ENCODE measurements around the gene FRMPD1. TPM values are rescaled to one million over a fixed set of nuclear protein-coding genes. Genes with fewer than 3 reads are reported as not detected.
A peak's percentile ranks its signal among the peaks of the same experiment; 100 is the strongest.
"Not testable (repeated sequence)": the region's sequence is repeated elsewhere in the genome, so short reads cannot be mapped to it uniquely, and the experiment has no call there.

Gene FRMPD1, protein sequence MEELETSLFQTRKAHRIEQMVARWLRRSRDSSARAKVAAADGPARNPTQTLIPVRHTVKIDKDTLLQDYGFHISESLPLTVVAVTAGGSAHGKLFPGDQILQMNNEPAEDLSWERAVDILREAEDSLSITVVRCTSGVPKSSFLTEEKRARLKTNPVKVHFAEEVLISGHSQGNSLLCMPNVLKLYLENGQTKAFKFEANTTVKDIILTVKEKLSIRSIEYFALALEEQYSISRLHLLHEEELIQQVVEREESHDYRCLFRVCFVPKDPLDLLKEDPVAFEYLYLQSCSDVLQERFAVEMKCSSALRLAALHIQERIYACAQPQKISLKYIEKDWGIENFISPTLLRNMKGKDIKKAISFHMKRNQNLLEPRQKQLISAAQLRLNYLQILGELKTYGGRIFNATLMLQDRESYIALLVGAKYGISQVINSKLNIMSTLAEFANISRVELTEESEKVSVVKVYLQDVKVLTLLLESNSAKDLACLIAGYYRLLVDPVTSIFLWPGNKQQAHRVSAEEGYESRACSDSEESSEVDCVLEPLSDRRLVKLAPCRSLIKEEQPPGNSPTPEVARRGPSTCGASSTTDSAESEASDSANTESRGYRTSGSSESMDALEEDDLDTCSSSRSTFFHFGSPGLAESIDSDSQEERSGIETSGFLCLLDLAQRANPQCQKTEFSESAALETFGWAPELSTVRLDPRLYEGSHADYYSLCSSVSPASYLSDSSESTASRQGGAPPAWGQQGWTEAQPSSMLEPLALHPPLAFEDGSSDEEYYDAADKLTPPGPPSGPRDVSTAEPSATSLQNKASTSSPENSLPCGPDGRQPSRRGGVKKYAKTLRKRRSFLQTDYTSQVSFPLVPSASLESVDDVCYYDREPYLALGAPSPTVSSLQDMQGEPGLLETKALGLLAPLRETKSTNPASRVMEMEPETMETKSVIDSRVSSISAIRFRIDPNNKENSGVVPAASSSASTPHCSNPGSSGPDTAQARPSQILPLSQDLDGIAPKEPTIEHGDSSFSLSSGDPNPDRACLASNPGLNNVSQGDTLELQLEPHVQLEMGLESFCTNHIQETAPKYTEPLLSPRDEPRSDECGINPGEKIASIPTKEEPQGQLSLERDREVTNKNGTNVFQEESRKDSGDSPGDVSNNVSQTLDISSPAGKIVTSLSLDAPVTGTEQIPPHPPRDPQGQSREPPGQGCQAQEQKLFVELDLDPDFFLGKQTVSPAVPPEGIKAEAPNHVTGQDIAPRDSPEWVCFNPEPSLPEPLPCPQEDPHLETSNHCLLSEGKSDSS (N-terminal part only)
- total RNA-seq = under 1 TPM in 1 of 2 donors, not detected in 1; 0.06 TPM
- long read RNA-seq = 0 reads

DNA sequence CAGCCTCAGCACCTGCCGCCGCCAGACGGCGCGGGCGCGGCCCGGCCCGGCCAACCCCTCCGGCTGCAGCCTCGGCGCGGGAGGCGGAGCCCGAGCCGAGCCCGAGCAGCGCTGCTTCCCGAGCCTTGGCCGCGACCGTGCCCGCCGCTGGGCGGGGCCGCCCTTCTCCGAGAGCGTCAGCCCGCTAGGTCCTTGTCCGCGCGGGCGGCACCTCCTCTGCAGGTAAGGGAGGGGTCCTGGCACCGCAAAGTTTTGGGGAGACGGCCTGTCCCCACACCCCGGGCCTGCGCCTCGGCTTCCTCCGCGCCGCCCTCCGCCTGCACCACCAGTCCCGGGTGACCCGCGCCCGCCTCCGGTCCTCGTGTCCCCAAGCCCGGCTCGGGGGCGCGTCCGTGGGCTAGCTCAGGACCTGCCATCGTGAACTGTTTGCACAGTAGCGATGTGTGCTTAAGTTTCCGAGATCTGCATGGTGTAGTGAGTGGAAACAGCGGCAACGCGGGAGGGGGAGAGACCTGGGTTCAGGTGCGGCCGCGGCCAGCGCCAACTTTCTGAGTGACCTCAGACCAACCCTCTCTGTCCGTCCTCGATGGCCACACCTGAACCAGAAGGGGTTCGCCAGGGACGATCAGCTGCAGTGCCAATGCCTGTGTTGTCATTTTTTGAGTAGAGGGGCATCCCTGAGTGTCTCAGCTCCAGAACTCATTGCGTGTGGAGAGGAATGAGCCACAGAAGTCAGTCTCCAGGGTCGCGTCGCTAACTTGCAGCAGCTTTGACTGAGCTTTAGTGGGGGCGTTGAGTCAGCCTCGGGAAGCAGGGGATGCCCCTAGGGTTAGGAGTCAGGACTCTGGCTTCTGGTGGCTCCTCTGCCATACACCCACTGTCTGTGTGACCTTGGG is at the start of gene FRMPD1:
Gene FRMPD1 (plus strand): TSS at position 82 of the 896 bp plus-strand sequence. CDS start 41,688 bp downstream, outside the sequence.
- peak; percentile 100 for ATAC-seq
- intact Hi-C loops (cut with DNase I, micrococcal nuclease) = no loop called here
- DNase-seq = peak; percentile 61 to 81

DNA sequence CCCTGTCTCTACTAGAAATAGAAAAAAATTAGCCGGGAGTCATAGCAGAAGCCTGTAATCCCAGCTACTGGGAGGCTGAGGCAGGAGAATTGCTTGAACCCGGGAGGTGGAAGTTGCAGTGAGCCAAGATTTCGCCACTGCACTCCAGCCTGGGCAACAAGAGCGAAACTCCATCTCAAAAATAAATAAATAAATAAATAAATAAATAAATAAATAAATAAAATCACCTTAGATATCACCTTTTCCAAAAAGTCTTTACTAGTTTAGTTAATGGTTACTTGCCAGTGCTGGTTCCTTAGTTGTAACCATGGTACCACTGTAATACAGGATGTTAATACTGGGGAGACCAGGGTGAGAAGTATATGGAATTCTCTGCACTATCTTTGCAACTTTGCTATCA is 48.7 kb upstream of the FRMPD1 start:
- DNase-seq; ATAC-seq; intact Hi-C loops (cut with DNase I, micrococcal nuclease): not testable (repeated sequence)

DNA sequence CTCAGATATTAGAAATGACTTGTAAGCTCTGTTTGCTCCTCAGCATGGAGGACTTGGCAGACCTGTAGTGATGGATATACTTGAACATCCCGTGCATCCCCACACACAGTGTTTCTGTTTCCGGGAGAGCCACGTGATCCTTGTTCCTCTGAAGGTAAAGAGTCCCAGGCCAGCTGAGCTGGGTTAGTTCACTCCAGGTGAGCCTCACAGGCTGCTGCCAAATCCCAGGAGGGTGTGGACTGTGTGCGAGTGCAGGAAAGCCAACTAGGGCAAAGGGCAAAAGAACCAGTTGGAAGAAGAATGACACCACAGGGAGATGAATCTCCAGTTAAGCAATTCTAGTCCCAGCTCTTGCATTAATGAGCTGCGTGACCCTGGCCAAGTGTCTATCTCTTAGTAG is 47.9 kb upstream of the FRMPD1 start:
- DNase-seq = peak; percentile 81 to 92
- ATAC-seq = peak; percentile 100
- intact Hi-C loops (cut with DNase I, micrococcal nuclease) = no loop called here

DNA sequence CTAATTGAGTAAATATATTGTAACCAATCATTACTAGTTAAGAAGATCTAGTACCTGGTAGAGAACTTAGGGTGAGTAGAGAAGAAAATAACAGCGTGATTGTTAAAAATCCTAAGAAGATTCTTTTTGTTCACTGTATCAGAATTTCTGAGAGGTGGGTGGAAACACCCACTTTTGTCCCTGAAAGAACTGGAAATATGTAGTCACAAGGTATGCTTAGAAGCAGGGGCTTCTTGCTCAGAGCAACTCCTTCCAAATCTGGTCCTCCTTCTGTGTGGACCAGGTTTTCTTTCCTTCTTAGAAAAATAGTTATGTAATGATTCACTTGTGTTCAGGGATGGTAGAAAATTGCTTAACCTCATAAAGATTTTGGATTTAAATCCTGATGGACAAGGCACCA is 46.5 kb upstream of the FRMPD1 start:
- DNase-seq = no peak
- ATAC-seq = no peak
- intact Hi-C loops (cut with DNase I, micrococcal nuclease) = no loop called here

DNA sequence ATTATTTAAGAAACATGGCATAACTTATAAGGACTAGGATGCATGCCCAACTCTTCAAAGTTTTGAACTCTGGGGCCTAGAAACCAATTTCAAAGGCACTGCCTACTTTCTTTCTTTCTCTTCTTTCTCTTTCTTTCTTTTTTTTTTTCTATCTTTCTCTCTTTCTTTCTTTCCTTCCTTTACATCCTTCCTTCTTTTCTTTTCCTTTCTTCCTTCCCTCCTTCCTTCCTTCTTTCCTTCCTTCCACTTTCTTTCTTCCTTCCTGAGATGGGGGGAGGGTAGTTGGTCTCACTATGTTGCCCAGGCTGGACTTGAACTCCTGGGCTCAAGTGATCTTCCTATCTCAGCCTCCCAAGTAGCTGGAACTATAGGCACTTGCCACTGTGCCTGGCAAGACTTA is 42.5 kb upstream of the FRMPD1 start:
- DNase-seq (no peak), ATAC-seq (no peak)
- intact Hi-C loops (cut with DNase I, micrococcal nuclease) = no loop called here

DNA sequence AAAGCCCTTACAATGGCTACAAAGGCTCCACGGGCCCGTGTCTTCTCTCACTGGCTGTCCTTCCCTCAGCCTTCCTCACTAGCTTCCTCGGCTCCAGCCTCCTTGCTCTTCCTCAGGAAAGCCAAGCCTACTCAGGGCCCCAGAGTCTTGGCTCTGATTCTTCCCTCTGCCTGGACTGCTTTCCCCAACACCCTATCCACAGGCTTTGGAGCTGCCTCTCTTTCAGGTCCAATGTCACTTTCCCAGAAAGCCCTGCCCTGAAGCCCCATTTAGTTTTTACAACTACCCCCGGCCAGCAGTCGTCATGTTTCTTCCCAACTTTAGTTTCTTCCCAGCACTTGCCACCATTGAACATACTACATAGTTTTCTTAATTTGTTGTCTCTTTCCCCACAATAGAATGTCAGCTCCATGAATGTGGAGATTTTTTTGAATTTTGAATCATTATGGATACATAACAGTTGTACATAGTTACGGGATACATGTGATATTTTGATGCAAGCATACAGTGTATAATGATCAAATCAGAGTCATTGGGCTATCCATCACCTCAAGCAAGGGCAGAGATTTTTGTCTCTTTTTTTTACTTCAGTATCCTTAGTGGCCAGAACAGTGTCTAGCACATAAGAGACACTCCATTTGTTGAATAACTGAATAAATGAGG is 40.9 kb upstream of the FRMPD1 start:
- intact Hi-C loops (cut with DNase I, micrococcal nuclease) = no loop called here
- DNase-seq = no peak
- no peak for ATAC-seq

DNA sequence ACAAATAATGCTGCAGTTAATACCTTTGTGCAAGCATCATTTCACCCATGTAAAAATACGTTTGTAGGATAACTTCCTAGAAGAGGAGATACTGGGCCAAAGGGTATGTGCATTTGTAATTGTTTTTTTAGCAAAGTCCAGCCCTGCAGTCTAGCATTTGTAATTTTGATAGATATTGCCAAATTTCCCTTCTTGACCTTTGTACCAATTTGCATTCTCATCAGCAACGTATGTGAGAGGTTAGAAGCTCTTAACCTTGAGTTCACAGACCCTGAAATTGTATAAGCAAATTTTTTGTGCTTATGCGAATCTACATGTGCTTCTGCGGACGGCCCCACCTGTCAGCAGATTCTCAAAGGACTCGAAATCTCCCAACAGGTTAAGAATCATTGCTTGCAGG is 39.7 kb upstream of the FRMPD1 start:
- ATAC-seq (no peak), DNase-seq (no peak)
- intact Hi-C loops (cut with DNase I, micrococcal nuclease) = no loop called here

DNA sequence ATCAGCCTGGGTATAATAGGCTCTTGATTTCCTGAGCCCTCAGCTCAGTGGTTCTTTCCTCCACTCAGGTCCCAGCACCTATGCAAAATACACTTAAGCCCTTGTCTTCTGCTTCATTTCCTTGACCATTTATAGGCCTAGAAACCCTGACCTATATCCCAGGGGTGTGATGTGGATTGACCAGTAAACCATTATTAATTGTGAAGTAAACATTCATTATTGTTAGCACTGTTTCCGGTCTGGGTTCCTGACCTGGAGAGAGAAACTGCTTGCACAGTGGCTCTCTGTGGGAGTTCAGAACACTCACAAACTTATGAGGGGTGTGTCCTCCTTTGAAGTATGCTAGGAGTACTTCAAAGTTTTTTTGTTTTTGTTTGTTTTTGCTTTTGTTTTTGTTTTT is 38.8 kb upstream of the FRMPD1 start:
- intact Hi-C loops (cut with DNase I, micrococcal nuclease) = no loop called here
- ATAC-seq = no peak

DNA sequence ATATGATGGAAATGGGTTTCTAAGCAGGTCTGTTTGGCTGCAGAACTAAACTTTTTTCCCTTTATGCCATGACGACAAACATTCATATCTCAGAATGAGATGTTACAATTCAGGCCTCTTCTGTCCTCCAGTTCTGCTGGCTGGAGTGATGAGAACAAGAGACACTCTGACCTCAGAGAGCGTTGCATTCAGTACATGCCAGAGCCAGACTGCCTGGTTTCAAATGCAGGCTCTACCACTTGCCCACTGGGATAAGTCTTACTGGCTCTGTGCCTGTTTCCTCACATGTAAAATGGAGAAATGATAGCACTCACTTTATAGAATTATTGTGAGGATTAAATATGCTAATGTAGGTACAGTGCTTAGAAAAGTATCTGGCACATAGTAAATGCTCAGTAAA is 33.6 kb upstream of the FRMPD1 start:
- intact Hi-C loops (cut with DNase I, micrococcal nuclease) = no loop called here
- ATAC-seq (no peak), DNase-seq (no peak)

More for the DNA sequence above, 38.8 kb upstream of the FRMPD1 start:
- no peak for DNase-seq

DNA sequence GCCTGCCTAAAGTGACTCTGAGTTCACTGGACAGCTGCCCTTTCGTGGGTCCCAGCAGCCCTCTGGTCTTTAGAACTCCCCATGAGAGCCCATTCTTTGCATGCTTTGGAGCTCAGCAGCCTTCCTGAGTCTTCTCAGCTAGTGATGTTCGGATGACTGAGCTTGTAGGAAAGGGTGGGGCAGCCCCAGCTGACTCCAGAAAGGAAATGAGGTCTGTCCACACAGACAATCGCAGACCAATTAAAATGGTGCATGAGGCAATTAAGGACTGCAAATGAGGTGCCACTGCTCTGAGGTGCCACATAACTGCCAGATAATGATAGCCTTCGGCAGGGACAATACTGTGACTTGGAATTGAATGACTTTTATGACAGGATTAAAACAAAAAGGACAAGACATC is 32.9 kb upstream of the FRMPD1 start:
- intact Hi-C loops (cut with DNase I, micrococcal nuclease) = no loop called here

DNA sequence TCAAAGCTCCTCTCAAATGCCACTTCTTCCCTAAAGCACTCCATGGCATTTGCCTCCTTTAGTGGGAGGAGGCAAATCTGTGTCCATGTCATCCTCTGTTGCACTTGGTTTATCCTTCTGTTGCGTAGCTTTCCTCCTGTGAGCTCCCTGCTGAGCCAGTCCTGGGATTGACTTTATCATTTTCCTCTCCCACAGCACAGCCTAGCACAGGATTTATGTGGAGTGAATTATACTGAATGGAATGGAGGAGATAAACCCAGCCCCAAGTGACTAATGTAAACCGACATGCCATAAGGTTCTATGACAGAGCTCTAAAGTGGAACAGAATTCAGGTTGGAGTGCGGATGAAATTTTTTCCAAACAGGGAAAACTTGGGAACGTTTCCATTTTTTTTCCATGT is 31.9 kb upstream of the FRMPD1 start:
- no peak for DNase-seq
- intact Hi-C loops (cut with DNase I, micrococcal nuclease) = no loop called here
- ATAC-seq = no peak

More for the DNA sequence above, 32.9 kb upstream of the FRMPD1 start:
- ATAC-seq (peak; percentile 68), DNase-seq (no peak)

DNA sequence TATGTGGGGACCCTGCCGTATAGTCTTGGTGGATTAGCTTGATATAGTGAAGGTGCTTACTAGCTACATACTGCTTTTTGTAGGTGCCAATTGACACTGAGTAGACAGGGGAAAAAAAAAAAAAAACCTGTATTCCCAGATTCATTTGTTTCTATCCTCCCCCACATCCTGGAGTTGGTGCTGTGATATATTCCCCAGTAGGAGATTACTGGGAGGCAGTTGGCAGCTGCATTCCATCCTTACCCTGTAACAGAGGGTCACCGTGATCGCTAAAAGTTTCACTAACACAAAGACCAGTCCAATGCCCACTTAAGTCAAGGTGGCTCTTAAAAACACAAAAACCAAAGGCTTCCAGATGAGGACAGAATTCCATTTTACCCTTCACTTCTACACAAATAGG is 30.9 kb upstream of the FRMPD1 start:
- ATAC-seq = no peak
- intact Hi-C loops (cut with DNase I, micrococcal nuclease) = no loop called here
- no peak for DNase-seq

DNA sequence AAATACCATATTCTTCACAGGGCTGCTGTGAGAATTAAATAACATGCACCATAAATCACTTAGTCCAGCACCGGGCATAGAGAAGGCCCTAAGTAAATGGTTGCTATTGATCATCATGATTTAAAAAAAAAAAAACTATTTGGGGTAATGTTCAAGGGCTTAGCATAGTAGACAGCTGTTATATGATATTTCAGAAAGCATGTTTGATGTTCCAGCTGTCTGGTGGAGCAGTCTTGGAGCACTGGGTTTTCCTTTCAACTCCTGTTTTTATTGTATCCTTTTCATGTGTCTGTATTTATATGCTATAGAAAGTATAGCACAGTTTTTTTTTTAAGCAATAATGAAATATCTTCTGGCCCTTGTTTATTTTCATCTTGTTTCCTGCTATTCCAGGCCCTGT is 30.4 kb upstream of the FRMPD1 start:
- intact Hi-C loops (cut with DNase I, micrococcal nuclease) = no loop called here
- DNase-seq = no peak
- no peak for ATAC-seq

DNA sequence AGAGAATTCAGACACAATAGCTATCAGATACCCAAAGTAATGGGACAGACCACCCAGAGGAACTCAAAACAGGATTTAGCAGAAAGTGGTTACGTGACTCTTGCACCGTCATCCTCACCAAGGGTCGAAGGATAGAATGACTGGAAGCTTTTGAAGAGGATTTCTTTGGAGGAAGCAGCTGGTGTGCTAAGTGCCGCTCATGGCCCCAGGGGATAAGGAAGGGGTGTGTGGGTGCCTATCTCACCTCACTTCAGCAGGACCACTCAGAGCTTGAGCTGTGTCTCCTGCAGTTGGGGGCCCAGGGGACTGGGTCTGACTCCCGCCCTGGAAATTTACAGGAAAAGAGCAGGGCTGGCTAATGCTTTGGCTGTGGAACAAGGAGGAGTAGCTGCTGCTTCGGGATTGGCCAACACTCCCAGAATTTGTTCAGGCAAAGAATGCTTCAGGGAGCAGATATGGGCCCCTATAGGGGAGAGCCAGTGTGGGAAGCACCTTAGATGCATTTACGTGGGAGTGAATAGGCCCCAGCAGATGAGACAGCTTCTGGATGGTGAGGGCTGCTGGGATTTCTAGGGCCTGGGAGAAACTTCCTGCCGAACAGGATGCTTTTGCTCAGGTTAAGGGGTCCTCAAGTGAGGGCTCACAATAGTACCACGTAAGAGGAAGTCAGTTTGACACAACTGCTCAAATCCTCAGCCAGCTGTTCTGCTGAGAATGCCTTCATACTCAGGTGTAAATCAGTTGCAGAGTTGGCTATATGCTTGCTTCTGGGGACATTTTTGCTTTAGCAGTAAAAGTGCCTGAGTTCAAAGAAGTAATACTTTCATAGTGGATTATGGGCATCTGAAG is 29.3 kb upstream of the FRMPD1 start:
- ATAC-seq (no peak), DNase-seq (no peak)
- intact Hi-C loops (cut with DNase I, micrococcal nuclease) = no loop called here

DNA sequence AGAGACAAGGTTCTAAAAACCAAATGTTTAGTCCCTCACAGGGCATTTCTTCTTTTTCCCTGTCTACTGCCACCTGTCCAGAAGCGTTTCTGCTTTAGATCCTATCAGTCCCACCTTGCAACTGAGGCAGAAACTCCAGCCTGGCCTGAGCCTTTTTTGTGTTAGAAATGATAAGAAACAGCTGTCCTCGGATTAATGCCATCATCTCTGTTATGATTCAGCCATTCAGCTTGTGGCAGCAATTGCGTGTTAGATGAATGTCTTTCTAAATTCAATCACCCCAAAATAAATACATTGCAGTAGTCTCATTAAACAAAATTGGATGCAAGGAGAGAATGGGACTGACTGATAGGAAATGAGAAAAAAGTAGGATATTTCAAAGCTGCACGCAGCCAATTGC is 28.3 kb upstream of the FRMPD1 start:
- ATAC-seq = no peak
- DNase-seq = no peak
- intact Hi-C loops (cut with DNase I, micrococcal nuclease) = no loop called here

DNA sequence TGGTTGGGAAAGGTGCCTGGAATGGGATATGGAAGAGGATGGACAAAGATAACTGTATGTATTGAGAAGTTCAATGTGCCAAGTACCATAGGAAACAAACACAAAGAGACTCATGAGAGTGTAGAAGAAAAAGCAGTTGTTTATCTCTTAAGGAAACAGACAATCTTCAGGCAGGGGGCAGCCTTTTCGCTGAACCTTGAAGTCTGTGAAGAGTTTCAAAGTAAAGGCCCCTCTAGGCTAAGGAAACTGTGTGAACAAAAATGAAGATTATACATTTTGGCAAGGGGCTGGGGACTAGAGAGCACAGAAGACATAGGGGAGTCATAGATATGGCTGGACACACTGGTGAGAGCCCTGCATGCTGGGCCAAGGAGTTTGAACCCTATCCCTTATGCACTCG is 27.5 kb upstream of the FRMPD1 start:
- ATAC-seq (no peak), DNase-seq (no peak)
- intact Hi-C loops (cut with DNase I, micrococcal nuclease) = no loop called here

DNA sequence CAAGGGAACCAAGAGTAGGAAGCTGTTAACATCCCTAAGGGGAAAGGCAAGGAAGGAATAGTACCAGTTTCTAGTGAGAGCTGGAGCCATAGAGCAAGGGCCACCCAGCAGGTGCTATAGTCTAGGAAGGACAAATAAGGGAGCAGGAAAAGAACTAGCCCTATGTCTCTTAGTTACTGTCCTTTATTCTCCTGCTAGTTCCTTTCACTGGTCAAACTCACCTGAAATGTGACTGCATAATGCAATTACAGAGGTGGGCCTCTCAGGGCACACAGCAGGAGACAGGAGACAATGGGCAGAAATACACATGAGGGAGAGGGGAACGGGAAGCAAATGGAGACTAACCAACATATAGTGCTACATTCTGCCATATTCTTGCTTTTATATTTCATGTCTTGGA is 26.7 kb upstream of the FRMPD1 start:
- intact Hi-C loops (cut with DNase I, micrococcal nuclease) = no loop called here
- DNase-seq (no peak), ATAC-seq (no peak)

Measured in left colon (tissue), 2 donors.